ENCODE measurements around the gene CABCOCO1. TPM values are rescaled to one million over a fixed set of nuclear protein-coding genes. Genes with fewer than 3 reads are reported as not detected.
A peak's percentile ranks its signal among the peaks of the same experiment; 100 is the strongest.

CABCOCO1 gene
- total RNA-seq, 1 experiment from 2014 or later: not detected

DNA sequence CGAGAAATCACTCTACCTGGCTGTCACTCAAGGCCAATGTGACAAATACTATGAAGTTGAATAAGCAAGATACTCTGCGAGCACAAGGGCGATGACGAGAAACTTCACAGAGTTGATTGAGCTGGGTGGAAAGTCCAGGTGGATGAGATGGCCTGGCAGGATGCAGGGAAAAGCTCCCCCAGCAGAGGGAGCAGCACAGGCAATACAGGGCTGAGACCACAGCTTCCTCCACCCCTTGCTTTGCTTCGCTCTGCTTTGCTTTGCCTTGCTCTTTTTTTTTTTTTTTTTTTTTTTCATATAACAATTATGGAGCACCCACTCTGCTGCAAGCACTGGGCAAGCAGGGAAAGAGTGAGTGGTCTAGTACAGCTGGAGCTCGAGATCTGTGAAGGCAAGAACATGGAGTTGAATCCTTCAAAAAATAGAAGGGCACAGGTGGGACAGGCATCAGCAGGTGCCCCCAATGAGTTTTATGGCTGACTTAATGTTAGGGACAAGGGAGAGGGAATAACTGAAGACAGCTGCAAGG, 88.3 kb downstream of the CABCOCO1 start:
- Histone ChIP-seq H3K4me1 (peaks cover 65% of the 10 kb centered on the region), H3K9me3 (no peaks in the 10 kb centered on the region), H3K4me3 (ENCODE audit: low read depth, low read length) (no peak overlapping the region), H3K27me3 (replicated peaks; ENCODE audit: control insufficient read depth, insufficient read depth, low read length) (no peaks in the 10 kb centered on the region), H3K36me3 (ENCODE audit: control insufficient read depth, insufficient read depth, low read length) (no peaks in the 10 kb centered on the region)
- Mint-ChIP-seq H3K4me1 (ENCODE audit: low read depth, unreplicated experiment) (peaks cover 54% of the 10 kb centered on the region), H3K9me3 (ENCODE audit: unreplicated experiment) (no peaks in the 10 kb centered on the region), H3K36me3 (ENCODE audit: insufficient read depth, unreplicated experiment) (no peaks in the 10 kb centered on the region), H3K27me3 (ENCODE audit: insufficient read depth, unreplicated experiment) (no peaks in the 10 kb centered on the region), H3K27ac (ENCODE audit: unreplicated experiment) (peak overlapping the region; percentile 83), H3K4me3 (ENCODE audit: unreplicated experiment) (peak overlapping the region; percentile 27)
- BruUV-seq (replicated peaks): no TSS peak
- intact Hi-C loops (cut with micrococcal nuclease; ENCODE audit: unreplicated experiment): loop anchor here (1.0 to 2.0 kb wide), 5 partner anchors 40 to 494 kb away; no protein-coding TSS in a partner anchor
- peak; percentile 93 to 94 for DNase-seq
- TF ChIP-seq, protein P1, sequence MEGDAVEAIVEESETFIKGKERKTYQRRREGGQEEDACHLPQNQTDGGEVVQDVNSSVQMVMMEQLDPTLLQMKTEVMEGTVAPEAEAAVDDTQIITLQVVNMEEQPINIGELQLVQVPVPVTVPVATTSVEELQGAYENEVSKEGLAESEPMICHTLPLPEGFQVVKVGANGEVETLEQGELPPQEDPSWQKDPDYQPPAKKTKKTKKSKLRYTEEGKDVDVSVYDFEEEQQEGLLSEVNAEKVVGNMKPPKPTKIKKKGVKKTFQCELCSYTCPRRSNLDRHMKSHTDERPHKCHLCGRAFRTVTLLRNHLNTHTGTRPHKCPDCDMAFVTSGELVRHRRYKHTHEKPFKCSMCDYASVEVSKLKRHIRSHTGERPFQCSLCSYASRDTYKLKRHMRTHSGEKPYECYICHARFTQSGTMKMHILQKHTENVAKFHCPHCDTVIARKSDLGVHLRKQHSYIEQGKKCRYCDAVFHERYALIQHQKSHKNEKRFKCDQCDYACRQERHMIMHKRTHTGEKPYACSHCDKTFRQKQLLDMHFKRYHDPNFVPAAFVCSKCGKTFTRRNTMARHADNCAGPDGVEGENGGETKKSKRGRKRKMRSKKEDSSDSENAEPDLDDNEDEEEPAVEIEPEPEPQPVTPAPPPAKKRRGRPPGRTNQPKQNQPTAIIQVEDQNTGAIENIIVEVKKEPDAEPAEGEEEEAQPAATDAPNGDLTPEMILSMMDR (IDR thresholded peaks at IDR 0.05; ENCODE audit: insufficient read depth in 1 of 2, low read depth in 1 of 2, low read length in 1 of 2, severe bottlenecking in 1 of 2, unreplicated experiment in 1 of 2): peak; percentile 92 to 98
- ChIA-PET CTCF (interaction anchor here (0.5 to 3.6 kb wide), 37 partner anchors 8 to 1156 kb away, joined by 3 to 132 read pairs (median 6); partner anchors contain the start of gene ARID5B), POLR2A (interaction anchor here (0.6 to 1.6 kb wide), 10 partner anchors 11 to 1060 kb away, joined by 3 to 9 read pairs (median 6); no protein-coding TSS in a partner anchor)

DNA sequence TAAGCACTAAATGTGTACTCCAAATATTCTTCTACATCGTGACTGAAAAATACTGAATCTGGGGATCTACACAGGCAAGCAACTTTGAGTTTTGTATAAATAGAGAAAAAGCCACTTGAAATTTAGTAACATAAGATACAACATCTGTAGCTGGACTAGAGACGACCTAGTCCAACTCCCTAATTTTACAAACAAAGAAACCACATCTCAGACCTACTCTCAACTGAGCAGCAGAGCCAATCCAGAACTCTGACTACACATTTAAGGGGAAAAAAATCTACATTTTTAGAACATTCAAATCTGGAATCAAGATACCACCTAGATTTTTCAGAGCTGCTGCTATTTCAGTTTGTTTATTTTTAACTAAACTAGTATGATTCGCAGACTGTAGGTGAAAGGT, 88.9 kb downstream of the CABCOCO1 start:
- no peaks in the 10 kb centered on the region for H3K9me3 ChIP-seq
- no TSS peak for BruUV-seq (replicated peaks)
- CTCF ChIA-PET: interaction anchor here (0.5 to 3.6 kb wide), 21 partner anchors 8 to 513 kb away, joined by 3 to 132 read pairs (median 5); partner anchors contain the start of gene ARID5B
- H3K36me3 ChIP-seq (ENCODE audit: control insufficient read depth, insufficient read depth, low read length): no peaks in the 10 kb centered on the region
- no peaks in the 10 kb centered on the region for H3K36me3 Mint-ChIP-seq (ENCODE audit: insufficient read depth, unreplicated experiment)
- peaks cover 54% of the 10 kb centered on the region for H3K4me1 Mint-ChIP-seq (ENCODE audit: low read depth, unreplicated experiment)
- intact Hi-C loops (cut with micrococcal nuclease; ENCODE audit: unreplicated experiment): loop anchor here (1.0 to 2.0 kb wide), 5 partner anchors 39 to 493 kb away; no protein-coding TSS in a partner anchor
- H3K4me3 ChIP-seq (ENCODE audit: low read depth, low read length): no peak overlapping the region
- peaks cover 59% of the 10 kb centered on the region for H3K4me1 ChIP-seq
- H3K4me3 Mint-ChIP-seq (ENCODE audit: unreplicated experiment): peak overlapping the region; percentile 27
- TF ChIP-seq, protein P1 (IDR thresholded peaks at IDR 0.05; ENCODE audit: insufficient read depth in 1 of 2, low read depth in 1 of 2, low read length in 1 of 2, severe bottlenecking in 1 of 2, unreplicated experiment in 1 of 2): no peak
- H3K9me3 Mint-ChIP-seq (ENCODE audit: unreplicated experiment): no peaks in the 10 kb centered on the region
- POLR2A ChIA-PET: interaction anchor here (0.6 to 1.6 kb wide), 2 partner anchors 83 to 149 kb away, joined by 3 to 7 read pairs; no protein-coding TSS in a partner anchor
- H3K27me3 ChIP-seq (replicated peaks; ENCODE audit: control insufficient read depth, insufficient read depth, low read length): no peaks in the 10 kb centered on the region
- H3K27ac Mint-ChIP-seq (ENCODE audit: unreplicated experiment): peak overlapping the region; percentile 83
- H3K27me3 Mint-ChIP-seq (ENCODE audit: insufficient read depth, unreplicated experiment): no peaks in the 10 kb centered on the region
- DNase-seq: no peak

DNA sequence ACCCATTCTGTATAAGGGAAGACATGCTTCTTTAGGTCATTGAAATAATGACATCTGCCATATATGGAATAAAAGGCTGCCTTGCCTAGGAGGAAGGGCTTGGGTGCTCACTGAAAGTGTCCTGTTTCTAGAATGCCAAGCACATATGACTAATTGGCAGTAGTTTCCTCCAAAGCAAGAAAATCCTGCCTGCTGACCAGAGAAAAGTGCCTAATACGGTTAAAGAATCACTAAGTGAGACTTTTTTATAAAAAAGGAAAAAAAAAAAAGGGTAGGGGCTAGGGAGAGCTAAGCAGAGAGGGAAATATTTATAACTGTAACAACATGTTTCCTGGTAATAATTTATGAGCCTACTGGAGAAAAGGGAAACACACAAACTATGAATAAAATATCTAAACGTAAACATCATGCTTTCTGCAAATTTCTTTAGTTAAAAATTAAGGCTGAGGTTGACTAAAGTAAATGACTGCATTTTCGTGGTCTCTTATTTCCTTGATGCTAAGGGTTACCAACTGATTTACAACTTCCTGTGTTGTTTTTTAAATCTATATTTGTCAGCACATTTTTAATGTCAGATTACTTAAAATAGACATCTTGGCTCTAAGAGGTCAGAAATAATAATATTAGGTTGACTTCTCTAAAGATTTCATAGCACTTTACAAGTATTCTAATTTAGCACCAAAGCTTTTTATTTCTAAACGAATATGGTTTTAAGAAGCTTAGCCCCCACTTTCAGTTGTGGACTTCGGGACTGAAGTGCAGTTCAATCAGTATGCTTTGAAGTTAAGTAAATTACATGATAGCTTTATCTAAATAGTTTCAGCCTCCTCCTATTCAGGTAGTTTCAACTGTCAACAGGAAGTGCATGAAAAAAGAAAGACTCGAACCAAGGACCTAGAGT, 89.6 kb downstream of the CABCOCO1 start:
- H3K27me3 Mint-ChIP-seq (ENCODE audit: insufficient read depth, unreplicated experiment): no peaks in the 10 kb centered on the region
- POLR2A ChIA-PET: interaction anchor here (0.6 to 1.6 kb wide), 3 partner anchors 83 to 203 kb away, joined by 3 to 7 read pairs (median 5); no protein-coding TSS in a partner anchor
- DNase-seq: no peak
- no peaks in the 10 kb centered on the region for H3K36me3 ChIP-seq (ENCODE audit: control insufficient read depth, insufficient read depth, low read length)
- H3K27me3 ChIP-seq (replicated peaks; ENCODE audit: control insufficient read depth, insufficient read depth, low read length): no peaks in the 10 kb centered on the region
- no TSS peak for BruUV-seq (replicated peaks)
- peak overlapping the region; percentile 79 for H3K27ac Mint-ChIP-seq (ENCODE audit: unreplicated experiment)
- H3K4me1 ChIP-seq: peaks cover 51% of the 10 kb centered on the region
- TF ChIP-seq, protein P1 (IDR thresholded peaks at IDR 0.05; ENCODE audit: insufficient read depth in 1 of 2, low read depth in 1 of 2, low read length in 1 of 2, severe bottlenecking in 1 of 2, unreplicated experiment in 1 of 2): no peak
- H3K4me1 Mint-ChIP-seq (ENCODE audit: low read depth, unreplicated experiment): peaks cover 51% of the 10 kb centered on the region
- intact Hi-C loops (cut with micrococcal nuclease; ENCODE audit: unreplicated experiment): no loop called here
- no peak overlapping the region for H3K4me3 ChIP-seq (ENCODE audit: low read depth, low read length)
- CTCF ChIA-PET: interaction anchor here (0.7 to 3.6 kb wide), 11 partner anchors 13 to 237 kb away, joined by 3 to 132 read pairs (median 7); partner anchors contain the start of gene ARID5B
- no peaks in the 10 kb centered on the region for H3K9me3 ChIP-seq
- H3K36me3 Mint-ChIP-seq (ENCODE audit: insufficient read depth, unreplicated experiment): no peaks in the 10 kb centered on the region
- no peak overlapping the region for H3K4me3 Mint-ChIP-seq (ENCODE audit: unreplicated experiment)
- no peaks in the 10 kb centered on the region for H3K9me3 Mint-ChIP-seq (ENCODE audit: unreplicated experiment)
